Thyroid gland (tissue), 4 donors: ENCODE measurements around the gene TAS2R20.

Source experiments
- POLR2A ChIP-seq, 2 donors: fragments of 450-650 bp; IDR thresholded peaks; one replicate each; pipeline ENCODE4 v1.6.1; 2017; ENCODE audit warnings: antibody characterized with exemption in 2 of 2, mild to moderate bottlenecking in 2 of 2, moderate library complexity in 1 of 2
- TF ChIP-seq, protein P1 (sequence below), 6 experiments: fragments of 200-600 bp in 3 of 6; fragments of 450-650 bp in 3 of 6; sonication (generic) in 3 of 6; IDR thresholded peaks; one replicate each; pipeline ENCODE4 v1.5.1; 2016 to 2019; ENCODE audit warnings: antibody characterized with exemption in 6 of 6, mild to moderate bottlenecking in 2 of 6, inconsistent platforms in 1 of 6, moderate library complexity in 1 of 6

DNA sequence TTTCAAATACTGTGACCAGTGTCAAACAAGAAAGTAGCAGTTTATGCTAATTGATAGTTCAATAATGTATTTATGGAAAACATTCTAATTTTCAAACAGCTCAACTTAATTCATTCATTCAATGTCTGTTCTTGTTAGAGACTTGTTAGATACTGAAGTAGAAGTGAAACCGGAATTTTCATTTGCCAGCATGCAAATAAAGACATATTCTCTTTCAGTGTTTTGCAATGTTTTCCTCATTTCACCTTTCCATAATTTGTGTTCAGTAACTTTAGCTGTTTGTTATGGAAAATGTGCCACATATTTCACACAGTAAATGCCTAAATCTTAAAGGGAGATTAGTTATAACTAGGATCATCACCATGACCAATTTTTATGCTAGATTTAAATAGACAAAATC, 32.6 kb downstream of the TAS2R20 start:
- no peak for TF ChIP-seq POLR2A (IDR thresholded peaks at IDR 0.05)
- TF ChIP-seq, protein P1, sequence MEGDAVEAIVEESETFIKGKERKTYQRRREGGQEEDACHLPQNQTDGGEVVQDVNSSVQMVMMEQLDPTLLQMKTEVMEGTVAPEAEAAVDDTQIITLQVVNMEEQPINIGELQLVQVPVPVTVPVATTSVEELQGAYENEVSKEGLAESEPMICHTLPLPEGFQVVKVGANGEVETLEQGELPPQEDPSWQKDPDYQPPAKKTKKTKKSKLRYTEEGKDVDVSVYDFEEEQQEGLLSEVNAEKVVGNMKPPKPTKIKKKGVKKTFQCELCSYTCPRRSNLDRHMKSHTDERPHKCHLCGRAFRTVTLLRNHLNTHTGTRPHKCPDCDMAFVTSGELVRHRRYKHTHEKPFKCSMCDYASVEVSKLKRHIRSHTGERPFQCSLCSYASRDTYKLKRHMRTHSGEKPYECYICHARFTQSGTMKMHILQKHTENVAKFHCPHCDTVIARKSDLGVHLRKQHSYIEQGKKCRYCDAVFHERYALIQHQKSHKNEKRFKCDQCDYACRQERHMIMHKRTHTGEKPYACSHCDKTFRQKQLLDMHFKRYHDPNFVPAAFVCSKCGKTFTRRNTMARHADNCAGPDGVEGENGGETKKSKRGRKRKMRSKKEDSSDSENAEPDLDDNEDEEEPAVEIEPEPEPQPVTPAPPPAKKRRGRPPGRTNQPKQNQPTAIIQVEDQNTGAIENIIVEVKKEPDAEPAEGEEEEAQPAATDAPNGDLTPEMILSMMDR (IDR thresholded peaks at IDR 0.05), result no peak
